Measurements from ENCODE around the gene UVRAG.

The UVRAG gene

GRCh38 chr11:76184551-76184993 lies 369.6 kb downstream of the UVRAG start:
- DNase-seq, result no peak

GRCh38 chr11:76185511-76185910 lies 370.5 kb downstream of the UVRAG start:
- DNase-seq, result no peak

GRCh38 chr11:76185931-76186401 lies 371.0 kb downstream of the UVRAG start:
- no peak for DNase-seq

- DNase-seq, result no peak
Observed at GRCh38 chr11:76186776-76187279, 371.8 kb downstream of the UVRAG start.

GRCh38 chr11:76188873-76189272 lies 373.9 kb downstream of the UVRAG start:
- DNase-seq, result no peak

GRCh38 chr11:76189682-76190081 lies 374.7 kb downstream of the UVRAG start:
- DNase-seq, result no peak

GRCh38 chr11:76190376-76190775 lies 375.4 kb downstream of the UVRAG start:
- DNase-seq, result no peak

Data from stimulated activated CD4-positive, alpha-beta T cell treated with anti-CD3 and anti-CD28 coated beads, Interleukin-4, amount 100 ng/mL, for 24 hours (primary cell).